Measurements from ENCODE around the gene IGDCC3. TPM values are rescaled to one million over a fixed set of nuclear protein-coding genes. Genes with fewer than 3 reads are reported as not detected.
A peak's percentile ranks its signal among the peaks of the same experiment; 100 is the strongest.

IGDCC3 gene
- total and polyA plus RNA-seq, 3 donors from 2014 or later = 5.8 to 6.5 (median 6.5) TPM

DNA sequence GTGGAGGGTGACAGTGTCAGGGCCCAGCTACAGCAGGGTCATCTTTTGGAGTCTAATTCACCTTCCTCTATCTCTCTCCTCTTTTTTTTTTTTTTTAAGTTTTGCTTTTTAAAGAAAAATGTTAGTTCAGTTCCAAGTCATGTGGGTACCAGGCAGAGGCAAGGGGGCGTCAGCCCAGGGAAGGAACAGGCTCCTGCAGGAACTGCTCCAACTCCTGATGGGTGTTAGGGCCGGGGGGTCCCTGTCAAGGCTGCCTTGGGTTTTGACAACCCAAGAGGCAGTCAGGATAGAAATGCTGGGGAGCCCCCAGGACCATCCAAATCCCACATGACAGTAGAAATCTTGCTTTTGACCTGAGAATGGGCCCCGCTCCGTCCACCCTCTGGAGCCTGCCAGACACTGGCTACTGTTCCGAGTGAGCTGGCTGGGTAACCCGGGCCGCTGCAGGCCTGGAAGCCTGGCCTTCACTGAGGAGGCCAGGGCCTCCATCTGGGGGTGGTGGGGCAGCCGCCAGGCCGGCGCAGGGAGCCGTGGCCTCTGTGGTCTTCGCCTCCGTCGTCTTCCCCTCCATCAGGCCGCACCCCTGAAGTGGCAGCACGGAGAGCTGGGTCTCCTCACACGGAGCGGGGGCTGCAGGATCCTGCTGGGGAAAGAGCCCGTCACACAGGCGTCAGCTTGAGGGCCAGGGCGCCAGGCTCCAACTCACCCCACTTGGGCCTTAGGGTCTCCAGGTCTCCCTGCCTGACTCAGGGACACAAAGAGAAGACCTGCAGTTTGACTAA, 49.1 kb downstream of the IGDCC3 start:
- H3K27me3 ChIP-seq = no peaks in the 10 kb centered on the region
- no peak overlapping the region for H3K27ac ChIP-seq
- no peak for DNase-seq
- no peaks in the 10 kb centered on the region for H3K9me3 ChIP-seq
- H3K36me3 ChIP-seq (ENCODE audit: low read depth, missing control alignments) = no peaks in the 10 kb centered on the region
- intact Hi-C loops (cut with DNase I; ENCODE audit: low total_unique reads) = no loop called here
- H3K4me3 ChIP-seq = no peak overlapping the region
- TF ChIP-seq CTCF (IDR thresholded peaks at IDR 0.05) = no peak
- TF ChIP-seq POLR2A (IDR thresholded peaks at IDR 0.05) = no peak
- WGBS, 2 donors = 92 to 95% methylated on average over 2 to 21 of the region's 21 CpGs
- peaks cover 3% of the 10 kb centered on the region for H3K4me1 ChIP-seq

GRCh38 chr15:65327651-65328393, 50.0 kb downstream of the IGDCC3 start:
- Histone ChIP-seq H3K27me3 (no peaks in the 10 kb centered on the region), H3K36me3 (ENCODE audit: low read depth, missing control alignments) (no peaks in the 10 kb centered on the region), H3K4me3 (no peak overlapping the region), H3K9me3 (no peaks in the 10 kb centered on the region), H3K27ac (no peak overlapping the region), H3K4me1 (peaks cover 7% of the 10 kb centered on the region)
- TF ChIP-seq CTCF (IDR thresholded peaks at IDR 0.05) (no peak), POLR2A (IDR thresholded peaks at IDR 0.05) (no peak)
- intact Hi-C loops (cut with DNase I; ENCODE audit: low total_unique reads) = no loop called here
- 71 to 77% methylated on average over 12 of the region's 12 CpGs for WGBS, 2 donors
- no peak for DNase-seq

DNA sequence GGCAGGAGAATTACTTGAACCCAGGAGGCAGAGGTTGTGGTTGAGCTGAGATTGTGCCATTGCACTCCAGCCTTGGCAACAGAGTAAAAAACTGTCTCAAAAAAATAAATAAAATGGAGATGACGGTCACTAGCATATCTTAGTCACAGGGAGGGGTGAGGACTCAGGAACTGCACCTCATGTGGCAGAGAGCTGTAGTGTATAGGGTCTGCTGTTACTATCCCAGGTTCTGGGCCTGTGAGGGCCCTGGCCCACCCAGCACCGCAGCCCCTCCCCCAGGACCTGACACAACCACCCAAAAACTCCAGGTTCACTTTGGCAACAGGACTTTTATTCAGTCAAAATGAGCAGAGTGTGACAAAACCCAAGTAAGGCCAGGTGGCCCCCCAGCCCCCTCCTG, 51.0 kb downstream of the IGDCC3 start:
- no peak for TF ChIP-seq CTCF (IDR thresholded peaks at IDR 0.05)
- TF ChIP-seq POLR2A (IDR thresholded peaks at IDR 0.05) = no peak
- intact Hi-C loops (cut with DNase I; ENCODE audit: low total_unique reads) = no loop called here
- H3K27ac ChIP-seq = no peak overlapping the region
- no peaks in the 10 kb centered on the region for H3K36me3 ChIP-seq (ENCODE audit: low read depth, missing control alignments)
- H3K27me3 ChIP-seq = no peaks in the 10 kb centered on the region
- DNase-seq = no peak
- peaks cover 7% of the 10 kb centered on the region for H3K4me1 ChIP-seq
- no peak overlapping the region for H3K4me3 ChIP-seq
- H3K9me3 ChIP-seq = no peaks in the 10 kb centered on the region
- WGBS, 2 donors = 79 to 93% methylated on average over 2 of the region's 2 CpGs

DNA sequence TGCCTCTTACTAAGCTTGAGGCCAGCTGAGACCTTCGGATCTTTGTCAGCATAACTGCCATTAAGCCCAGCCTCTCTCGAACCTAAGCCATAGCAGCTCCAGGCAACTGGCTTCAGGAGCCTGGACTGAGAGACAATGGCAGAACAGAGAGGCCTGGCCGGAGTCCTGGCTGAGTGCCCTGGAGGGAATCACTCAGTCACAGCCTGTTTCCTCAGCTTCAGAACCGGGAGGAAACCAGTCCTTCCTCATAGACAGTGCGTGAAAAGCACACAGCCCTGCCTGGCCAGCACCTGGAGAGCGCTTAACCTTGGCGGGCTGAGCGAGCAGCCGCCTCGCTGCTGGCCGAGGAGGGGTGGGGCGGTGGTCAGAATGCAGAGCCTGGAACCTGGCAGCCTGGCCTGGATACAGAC, 51.7 kb downstream of the IGDCC3 start:
- H3K36me3 ChIP-seq (ENCODE audit: low read depth, missing control alignments) = no peaks in the 10 kb centered on the region
- H3K27ac ChIP-seq = no peak overlapping the region
- WGBS, 2 donors = 29% methylated on average over 9 of the region's 12 CpGs; no CpG with 5 or more reads in 1 of the 2 donors
- H3K27me3 ChIP-seq = no peaks in the 10 kb centered on the region
- no peak overlapping the region for H3K4me3 ChIP-seq
- H3K9me3 ChIP-seq = no peaks in the 10 kb centered on the region
- intact Hi-C loops (cut with DNase I; ENCODE audit: low total_unique reads) = no loop called here
- DNase-seq = peak; percentile 43
- peaks cover 7% of the 10 kb centered on the region for H3K4me1 ChIP-seq
- TF ChIP-seq CTCF (IDR thresholded peaks at IDR 0.05) = no peak
- no peak for TF ChIP-seq POLR2A (IDR thresholded peaks at IDR 0.05)

Data from testis (tissue), 3 donors.